Measurements from ENCODE around the gene C9orf72. TPM values are rescaled to one million over a fixed set of nuclear protein-coding genes. Genes with fewer than 3 reads are reported as not detected.

C9orf72 gene
- total RNA-seq, 2 donors from 2014 or later: 14.2 to 23.4 TPM

- Histone ChIP-seq H3K27me3 (replicated peaks; ENCODE audit: insufficient read depth) (no peaks in the 10 kb centered on the region), H3K27ac (no peak overlapping the region), H3K9me3 (no peaks in the 10 kb centered on the region), H3K4me1 (replicated peaks) (no peaks in the 10 kb centered on the region), H3K36me3 (no peaks in the 10 kb centered on the region), H3K4me3 (no peak overlapping the region)
- intact Hi-C loops (cut with DNase I): no loop called here
- no peak for DNase-seq (ENCODE audit: low spot score)
- WGBS: 72% methylated on average over 1 of the region's 1 CpG
- TF ChIP-seq POLR2A (IDR thresholded peaks at IDR 0.05) (no peak), POLR2AphosphoS5 (IDR thresholded peaks at IDR 0.05) (no peak), CTCF (IDR thresholded peaks at IDR 0.05) (no peak)
Observed at GRCh38 chr9:27581826-27582225, 8.5 kb upstream of the C9orf72 start.

GRCh38 chr9:27573634-27574590, 631 bp upstream of the C9orf72 start:
- H3K27ac ChIP-seq: peak overlapping the region; percentile 99
- intact Hi-C loops (cut with DNase I): loop anchor here (5.0 kb wide), 1 partner anchor 682 kb away; the partner anchor contains the start of gene CAAP1
- no peaks in the 10 kb centered on the region for H3K4me1 ChIP-seq (replicated peaks)
- no peaks in the 10 kb centered on the region for H3K9me3 ChIP-seq
- WGBS: 1% methylated on average over 35 of the region's 35 CpGs
- peak; percentile 100 for TF ChIP-seq POLR2AphosphoS5 (IDR thresholded peaks at IDR 0.05)
- peak in 1 of 4 experiments; percentile 16 for TF ChIP-seq CTCF (IDR thresholded peaks at IDR 0.05)
- peak; percentile 86 for TF ChIP-seq POLR2A (IDR thresholded peaks at IDR 0.05)
- H3K36me3 ChIP-seq: no peaks in the 10 kb centered on the region
- peak overlapping the region; percentile 69 to 75 for H3K4me3 ChIP-seq
- no peaks in the 10 kb centered on the region for H3K27me3 ChIP-seq (replicated peaks; ENCODE audit: insufficient read depth)
- DNase-seq (ENCODE audit: low spot score): peak; percentile 99

- peak; percentile 58 for DNase-seq (ENCODE audit: low spot score)
- Histone ChIP-seq H3K4me1 (replicated peaks) (no peaks in the 10 kb centered on the region), H3K9me3 (no peaks in the 10 kb centered on the region), H3K27ac (peak overlapping the region; percentile 99), H3K27me3 (replicated peaks; ENCODE audit: insufficient read depth) (no peaks in the 10 kb centered on the region), H3K4me3 (peak overlapping the region; percentile 69 to 75), H3K36me3 (no peaks in the 10 kb centered on the region)
- intact Hi-C loops (cut with DNase I): loop anchor here (5.0 kb wide), 1 partner anchor 680 kb away; the partner anchor contains the start of gene CAAP1
- peak; percentile 30 for TF ChIP-seq POLR2A (IDR thresholded peaks at IDR 0.05)
- no peak for TF ChIP-seq CTCF (IDR thresholded peaks at IDR 0.05)
- TF ChIP-seq POLR2AphosphoS5 (IDR thresholded peaks at IDR 0.05): peak; percentile 52
- 2% methylated on average over 6 of the region's 6 CpGs for WGBS
Observed at GRCh38 chr9:27572566-27572917, 739 bp downstream of the C9orf72 start.

GRCh38 chr9:27572061-27572460, 1.2 kb downstream of the C9orf72 start:
- Histone ChIP-seq H3K4me1 (replicated peaks) (no peaks in the 10 kb centered on the region), H3K27me3 (replicated peaks; ENCODE audit: insufficient read depth) (no peaks in the 10 kb centered on the region), H3K9me3 (no peaks in the 10 kb centered on the region), H3K27ac (peak overlapping the region; percentile 99), H3K4me3 (peak overlapping the region; percentile 69 to 75), H3K36me3 (no peaks in the 10 kb centered on the region)
- intact Hi-C loops (cut with DNase I): loop anchor here (5.0 kb wide), 1 partner anchor 680 kb away; the partner anchor contains the start of gene CAAP1
- DNase-seq (ENCODE audit: low spot score): peak; percentile 9
- 21% methylated on average over 3 of the region's 3 CpGs for WGBS
- TF ChIP-seq CTCF (IDR thresholded peaks at IDR 0.05) (no peak), POLR2A (IDR thresholded peaks at IDR 0.05) (no peak), POLR2AphosphoS5 (IDR thresholded peaks at IDR 0.05) (no peak)
